ENCODE measurements around the gene PLXNB3.

DNA sequence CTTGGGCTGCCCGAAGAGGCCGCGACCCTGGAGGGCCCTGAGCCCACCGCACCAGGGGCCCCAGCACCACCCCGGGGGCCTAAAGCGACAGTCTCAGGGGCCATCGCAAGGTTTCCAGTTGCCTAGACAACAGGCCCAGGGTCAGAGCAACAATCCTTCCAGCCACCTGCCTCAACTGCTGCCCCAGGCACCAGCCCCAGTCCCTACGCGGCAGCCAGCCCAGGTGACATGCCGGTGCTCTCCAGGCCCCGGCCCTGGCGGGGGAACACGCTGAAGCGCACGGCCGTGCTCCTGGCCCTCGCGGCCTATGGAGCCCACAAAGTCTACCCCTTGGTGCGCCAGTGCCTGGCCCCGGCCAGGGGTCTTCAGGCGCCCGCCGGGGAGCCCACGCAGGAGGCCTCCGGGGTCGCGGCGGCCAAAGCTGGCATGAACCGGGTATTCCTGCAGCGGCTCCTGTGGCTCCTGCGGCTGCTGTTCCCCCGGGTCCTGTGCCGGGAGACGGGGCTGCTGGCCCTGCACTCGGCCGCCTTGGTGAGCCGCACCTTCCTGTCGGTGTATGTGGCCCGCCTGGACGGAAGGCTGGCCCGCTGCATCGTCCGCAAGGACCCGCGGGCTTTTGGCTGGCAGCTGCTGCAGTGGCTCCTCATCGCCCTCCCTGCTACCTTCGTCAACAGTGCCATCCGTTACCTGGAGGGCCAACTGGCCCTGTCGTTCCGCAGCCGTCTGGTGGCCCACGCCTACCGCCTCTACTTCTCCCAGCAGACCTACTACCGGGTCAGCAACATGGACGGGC lies 38.8 kb upstream of the PLXNB3 start:
- TF ChIP-seq, protein P1, sequence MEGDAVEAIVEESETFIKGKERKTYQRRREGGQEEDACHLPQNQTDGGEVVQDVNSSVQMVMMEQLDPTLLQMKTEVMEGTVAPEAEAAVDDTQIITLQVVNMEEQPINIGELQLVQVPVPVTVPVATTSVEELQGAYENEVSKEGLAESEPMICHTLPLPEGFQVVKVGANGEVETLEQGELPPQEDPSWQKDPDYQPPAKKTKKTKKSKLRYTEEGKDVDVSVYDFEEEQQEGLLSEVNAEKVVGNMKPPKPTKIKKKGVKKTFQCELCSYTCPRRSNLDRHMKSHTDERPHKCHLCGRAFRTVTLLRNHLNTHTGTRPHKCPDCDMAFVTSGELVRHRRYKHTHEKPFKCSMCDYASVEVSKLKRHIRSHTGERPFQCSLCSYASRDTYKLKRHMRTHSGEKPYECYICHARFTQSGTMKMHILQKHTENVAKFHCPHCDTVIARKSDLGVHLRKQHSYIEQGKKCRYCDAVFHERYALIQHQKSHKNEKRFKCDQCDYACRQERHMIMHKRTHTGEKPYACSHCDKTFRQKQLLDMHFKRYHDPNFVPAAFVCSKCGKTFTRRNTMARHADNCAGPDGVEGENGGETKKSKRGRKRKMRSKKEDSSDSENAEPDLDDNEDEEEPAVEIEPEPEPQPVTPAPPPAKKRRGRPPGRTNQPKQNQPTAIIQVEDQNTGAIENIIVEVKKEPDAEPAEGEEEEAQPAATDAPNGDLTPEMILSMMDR (conservative IDR thresholded peaks at IDR 0.05) = no peak
- TF ChIP-seq EZH2 (IDR thresholded peaks at IDR 0.05; ENCODE audit: low read depth) = no peak
